ENCODE measurements around the gene ARAF. TPM values are rescaled to one million over a fixed set of nuclear protein-coding genes. Genes with fewer than 3 reads are reported as not detected.

The ARAF gene
- total and polyA plus RNA-seq, 2 of the 4 experiments (the other 2 are of a cell fraction), result 9.1 to 52.2 TPM

- CTCF ChIA-PET, result no interaction called here
Measured at GRCh38 chrX:47572773-47573340, 11.9 kb downstream of the ARAF start.

More at GRCh38 chrX:47572773-47573340, 11.9 kb downstream of the ARAF start:
- no peak overlapping the region; the same call in 1 of the 2 replicates for H3K23ac ChIP-seq (ENCODE audit: low read depth, low read length)
- H2BK15ac ChIP-seq (ENCODE audit: low read depth, low read length), result peak overlapping the region; percentile 91; the same call in 2 of the 3 replicates
- no peak for DNase-seq
- peak overlapping the region; percentile 87 for H3K4ac ChIP-seq (ENCODE audit: low read depth, low read length)
- H4K91ac ChIP-seq (ENCODE audit: insufficient read depth, low read depth, low read length), result peak overlapping the region; percentile 39
- H3K4me2 ChIP-seq (ENCODE audit: low read depth, low read length), result no peak overlapping the region
- TF ChIP-seq POLR2A (IDR thresholded peaks at IDR 0.05; ENCODE audit: low read depth, low read length) (0 out of 2 replicates have a peak, but pooled peaks have one; percentile 25), BHLHE40 (IDR thresholded peaks at IDR 0.05; ENCODE audit: low read depth, low read length) (no peak)
- H4K5ac ChIP-seq (ENCODE audit: low read depth, low read length), result 0 out of 2 replicates have a peak overlapping the region, but pooled peaks have one; percentile 19
- H4K20me1 ChIP-seq (ENCODE audit: insufficient read depth, low read length), result no peaks in the 10 kb centered on the region; the same call in 1 of the 2 replicates
- no peaks in the 10 kb centered on the region for H3K27me3 ChIP-seq (ENCODE audit: control insufficient read depth, insufficient read depth, low read length)
- peak overlapping the region; percentile 17 for H3K14ac ChIP-seq (replicated peaks; ENCODE audit: low read depth, low read length)
- H3K79me1 ChIP-seq (ENCODE audit: low read depth in 1 of 2, low read length in 2 of 2), result peaks cover 0 to 3% of the 10 kb centered on the region in 2 experiments; a peak in 1 of 4 replicates
- no peak; the same call in 1 of the 2 replicates for ATAC-seq (ENCODE audit: low read depth)
- peaks cover 21% of the 10 kb centered on the region for H3K36me3 ChIP-seq (ENCODE audit: control insufficient read depth, insufficient read depth, low read length)
- H3K9me1 ChIP-seq (ENCODE audit: insufficient read depth, low read length), result peaks cover 3% of the 10 kb centered on the region; the same call in 1 of the 2 replicates
- H3K27ac ChIP-seq (ENCODE audit: insufficient read depth, low read length), result peak overlapping the region; percentile 68
- H3K9ac ChIP-seq (ENCODE audit: low read depth, low read length), result no peak overlapping the region
- H3K9me3 ChIP-seq (ENCODE audit: control insufficient read depth, insufficient read depth, low read length), result no peaks in the 10 kb centered on the region; the same call in 1 of the 2 replicates
- dilution Hi-C loops (cut with HindIII; ENCODE audit: low sequenced_read_pairs, unreplicated experiment) (no loop called here), in situ Hi-C loops (cut with MboI; ENCODE audit: low sequenced_read_pairs) (no loop called here), intact Hi-C loops (cut with micrococcal nuclease) (no loop called here)
- H3K56ac ChIP-seq (ENCODE audit: extremely low read depth, insufficient read depth, low read length), result 0 out of 2 replicates have a peak overlapping the region, but pooled peaks have one; percentile 3
- peak overlapping the region; percentile 81 for H2AK5ac ChIP-seq (ENCODE audit: low read depth, low read length)
- H2BK20ac ChIP-seq (ENCODE audit: low read depth, low read length), result no peak overlapping the region
- H3K4me1 ChIP-seq (ENCODE audit: control insufficient read depth, insufficient read depth, low read length), result peaks cover 17% of the 10 kb centered on the region
- no TSS peak for BruUV-seq (replicated peaks)
- H3K4me3 ChIP-seq (ENCODE audit: insufficient read depth, low read depth, low read length), result no peak overlapping the region
- 81% methylated on average over 7 of the region's 9 CpGs; no CpG with 5 or more reads in 1 of the 2 experiments for WGBS, 2 experiments (ENCODE audit: extremely low coverage in 2 of 2, insufficient read length in 1 of 2)
- H2BK120ac ChIP-seq (ENCODE audit: low read depth, low read length), result peak overlapping the region; percentile 77; the same call in 1 of the 2 replicates
- peak overlapping the region; percentile 60 for H2AK9ac ChIP-seq (replicated peaks; ENCODE audit: low read depth, low read length, poor library complexity)
- peak overlapping the region; percentile 9 for H2BK5ac ChIP-seq (ENCODE audit: low read depth, low read length, poor library complexity, severe bottlenecking)
- POLR2A ChIA-PET (ENCODE audit: unreplicated experiment), result no interaction called here
- H4K8ac ChIP-seq (ENCODE audit: low read depth in 2 of 2, low read length in 2 of 2), result peak overlapping the region in 1 of 2 experiments; percentile 45; a peak in 1 of 4 replicates
- no peak overlapping the region for H3K18ac ChIP-seq (ENCODE audit: low read depth, low read length)
- peak overlapping the region; percentile 67 for H2AFZ ChIP-seq (replicated peaks; ENCODE audit: low read length, poor library complexity)
